H1 (cell line): ENCODE measurements around the gene ATL3. TPM values are rescaled to one million over a fixed set of nuclear protein-coding genes. Genes with fewer than 3 reads are reported as not detected.

ENCODE experiments used
- GABPA ChIP-seq: IDR thresholded peaks from 2 replicates; pipeline ENCODE4 v1.6.1; 2011; ENCODE audit warnings: mild to moderate bottlenecking, low read length, moderate library complexity, borderline replicate concordance; ENCODE audit not compliant: insufficient read depth
- HDAC6 ChIP-seq: IDR thresholded peaks from one replicate; pipeline ENCODE4 v1.7.1; 2012; ENCODE audit warnings: low read depth, mild to moderate bottlenecking, inconsistent platforms, low read length, moderate library complexity
- JUN ChIP-seq: IDR thresholded peaks from 2 replicates; pipeline ENCODE4 v1.6.1; 2011; ENCODE audit warnings: low read depth, mild to moderate bottlenecking, improper control_type of control experiment, low read length
- RAD21 ChIP-seq, 2 experiments: IDR thresholded peaks in 1 of 2; conservative IDR thresholded peaks in 1 of 2; 2 replicates each; pipeline ENCODE4 v1.6.1; 2011; ENCODE audit warnings: low read depth in 2 of 2, low read length in 2 of 2, improper control_type of control experiment in 1 of 2, inconsistent platforms in 1 of 2, mild to moderate bottlenecking in 1 of 2, moderate library complexity in 1 of 2
- RBBP5 ChIP-seq: IDR thresholded peaks from 2 replicates; pipeline ENCODE4 v1.7.1; 2012; ENCODE audit warnings: low read depth, mild to moderate bottlenecking, inconsistent platforms, low read length, moderate library complexity, borderline replicate concordance
- RFX5 ChIP-seq: IDR thresholded peaks from 2 replicates; pipeline ENCODE4 v1.6.1; 2011; ENCODE audit warnings: low read depth, low read length, improper control_type of control experiment, borderline replicate concordance
- RNF2 ChIP-seq: fragments of 200-900, 300-1000 bp; sonication (generic); IDR thresholded peaks from 2 replicates; pipeline ENCODE4 v1.7.1; 2016; ENCODE audit warnings: borderline replicate concordance, low read depth, mild to moderate bottlenecking, antibody characterized with exemption, low read length; ENCODE audit not compliant: poor library complexity, severe bottlenecking; ENCODE audit errors: missing control alignments
- SP1 ChIP-seq: IDR thresholded peaks from 2 replicates; pipeline ENCODE4 v1.6.1; 2011; ENCODE audit warnings: low read depth, low read length
- SRF ChIP-seq: IDR thresholded peaks from 2 replicates; pipeline ENCODE4 v1.6.1; 2011; ENCODE audit warnings: mild to moderate bottlenecking, low read depth, low read length, moderate library complexity
- polyA plus RNA-seq, 7 experiments: library from polyadenylated mRNA; depleted of rRNA in 3 of 7; stranded (reverse) in 5 of 7; unstranded in 2 of 7; fragments of >200 nt in 5 of 7; fragments of 200-250 nt in 2 of 7; gene quantifications; 1 replicate in 5 of 7; 2 replicates in 1 of 7; 4 replicates in 1 of 7; pipeline versions ENCODE4 v1.2.1 to v1.2.3, GENCODE V29; 2011 to 2013; ENCODE audit warnings: missing spikeins in 2 of 7, mixed read lengths in 2 of 7
- total RNA-seq: library from RNA; stranded (reverse); fragmentation: NEBNext Ultra II Directional; extraction: Animal tissue kit (Norgen Biotek cat#: 25700); gene quantifications from 2 replicates; pipeline ENCODE4 v1.2.1, GENCODE V29; 2021
- TF ChIP-seq, protein P1 (sequence below): fragments of 300-600 bp; sonication (generic); IDR thresholded peaks from 2 replicates; pipeline ENCODE4 v1.7.1; 2012; ENCODE audit warnings: low read length, moderate library complexity, mild to moderate bottlenecking, inconsistent platforms; ENCODE audit not compliant: insufficient replicate concordance

Gene ATL3
- total and polyA plus RNA-seq, 2 of the 8 experiments (the other 6 are each of a cell fraction or from before 2014, with no cell fraction given), result 7.8 to 24.5 TPM

DNA sequence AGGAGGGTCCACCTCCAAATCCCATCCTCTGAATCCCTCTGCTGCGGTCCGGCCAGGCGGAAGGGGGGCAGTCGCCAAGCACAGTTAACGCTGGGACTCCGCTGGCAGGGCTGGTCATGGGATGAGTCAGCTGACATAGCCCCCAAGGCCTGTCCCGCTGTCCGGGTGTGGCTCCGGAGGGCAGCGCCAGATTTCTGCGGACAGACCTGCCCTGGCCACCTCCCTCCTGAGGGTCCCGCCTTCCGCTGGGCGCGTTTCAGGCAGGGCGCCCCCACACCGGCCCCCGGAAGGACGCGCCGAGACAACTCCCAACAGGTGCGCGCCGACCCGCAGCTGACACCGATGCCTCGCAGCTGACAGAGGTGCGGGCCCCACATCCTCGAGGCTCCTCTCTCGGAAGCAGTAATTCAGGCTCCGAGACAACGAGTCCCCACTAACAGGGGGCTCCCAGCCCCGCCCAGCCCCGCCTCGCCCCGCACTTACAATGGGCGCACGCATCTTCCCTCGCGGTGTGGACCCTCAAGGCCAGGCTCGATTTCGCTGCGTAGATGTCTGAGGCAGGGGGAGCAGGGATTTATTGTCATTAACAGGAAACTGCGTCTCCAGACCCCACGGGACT lies 57.5 kb downstream of the ATL3 start (continued):
- TF ChIP-seq, protein P1, sequence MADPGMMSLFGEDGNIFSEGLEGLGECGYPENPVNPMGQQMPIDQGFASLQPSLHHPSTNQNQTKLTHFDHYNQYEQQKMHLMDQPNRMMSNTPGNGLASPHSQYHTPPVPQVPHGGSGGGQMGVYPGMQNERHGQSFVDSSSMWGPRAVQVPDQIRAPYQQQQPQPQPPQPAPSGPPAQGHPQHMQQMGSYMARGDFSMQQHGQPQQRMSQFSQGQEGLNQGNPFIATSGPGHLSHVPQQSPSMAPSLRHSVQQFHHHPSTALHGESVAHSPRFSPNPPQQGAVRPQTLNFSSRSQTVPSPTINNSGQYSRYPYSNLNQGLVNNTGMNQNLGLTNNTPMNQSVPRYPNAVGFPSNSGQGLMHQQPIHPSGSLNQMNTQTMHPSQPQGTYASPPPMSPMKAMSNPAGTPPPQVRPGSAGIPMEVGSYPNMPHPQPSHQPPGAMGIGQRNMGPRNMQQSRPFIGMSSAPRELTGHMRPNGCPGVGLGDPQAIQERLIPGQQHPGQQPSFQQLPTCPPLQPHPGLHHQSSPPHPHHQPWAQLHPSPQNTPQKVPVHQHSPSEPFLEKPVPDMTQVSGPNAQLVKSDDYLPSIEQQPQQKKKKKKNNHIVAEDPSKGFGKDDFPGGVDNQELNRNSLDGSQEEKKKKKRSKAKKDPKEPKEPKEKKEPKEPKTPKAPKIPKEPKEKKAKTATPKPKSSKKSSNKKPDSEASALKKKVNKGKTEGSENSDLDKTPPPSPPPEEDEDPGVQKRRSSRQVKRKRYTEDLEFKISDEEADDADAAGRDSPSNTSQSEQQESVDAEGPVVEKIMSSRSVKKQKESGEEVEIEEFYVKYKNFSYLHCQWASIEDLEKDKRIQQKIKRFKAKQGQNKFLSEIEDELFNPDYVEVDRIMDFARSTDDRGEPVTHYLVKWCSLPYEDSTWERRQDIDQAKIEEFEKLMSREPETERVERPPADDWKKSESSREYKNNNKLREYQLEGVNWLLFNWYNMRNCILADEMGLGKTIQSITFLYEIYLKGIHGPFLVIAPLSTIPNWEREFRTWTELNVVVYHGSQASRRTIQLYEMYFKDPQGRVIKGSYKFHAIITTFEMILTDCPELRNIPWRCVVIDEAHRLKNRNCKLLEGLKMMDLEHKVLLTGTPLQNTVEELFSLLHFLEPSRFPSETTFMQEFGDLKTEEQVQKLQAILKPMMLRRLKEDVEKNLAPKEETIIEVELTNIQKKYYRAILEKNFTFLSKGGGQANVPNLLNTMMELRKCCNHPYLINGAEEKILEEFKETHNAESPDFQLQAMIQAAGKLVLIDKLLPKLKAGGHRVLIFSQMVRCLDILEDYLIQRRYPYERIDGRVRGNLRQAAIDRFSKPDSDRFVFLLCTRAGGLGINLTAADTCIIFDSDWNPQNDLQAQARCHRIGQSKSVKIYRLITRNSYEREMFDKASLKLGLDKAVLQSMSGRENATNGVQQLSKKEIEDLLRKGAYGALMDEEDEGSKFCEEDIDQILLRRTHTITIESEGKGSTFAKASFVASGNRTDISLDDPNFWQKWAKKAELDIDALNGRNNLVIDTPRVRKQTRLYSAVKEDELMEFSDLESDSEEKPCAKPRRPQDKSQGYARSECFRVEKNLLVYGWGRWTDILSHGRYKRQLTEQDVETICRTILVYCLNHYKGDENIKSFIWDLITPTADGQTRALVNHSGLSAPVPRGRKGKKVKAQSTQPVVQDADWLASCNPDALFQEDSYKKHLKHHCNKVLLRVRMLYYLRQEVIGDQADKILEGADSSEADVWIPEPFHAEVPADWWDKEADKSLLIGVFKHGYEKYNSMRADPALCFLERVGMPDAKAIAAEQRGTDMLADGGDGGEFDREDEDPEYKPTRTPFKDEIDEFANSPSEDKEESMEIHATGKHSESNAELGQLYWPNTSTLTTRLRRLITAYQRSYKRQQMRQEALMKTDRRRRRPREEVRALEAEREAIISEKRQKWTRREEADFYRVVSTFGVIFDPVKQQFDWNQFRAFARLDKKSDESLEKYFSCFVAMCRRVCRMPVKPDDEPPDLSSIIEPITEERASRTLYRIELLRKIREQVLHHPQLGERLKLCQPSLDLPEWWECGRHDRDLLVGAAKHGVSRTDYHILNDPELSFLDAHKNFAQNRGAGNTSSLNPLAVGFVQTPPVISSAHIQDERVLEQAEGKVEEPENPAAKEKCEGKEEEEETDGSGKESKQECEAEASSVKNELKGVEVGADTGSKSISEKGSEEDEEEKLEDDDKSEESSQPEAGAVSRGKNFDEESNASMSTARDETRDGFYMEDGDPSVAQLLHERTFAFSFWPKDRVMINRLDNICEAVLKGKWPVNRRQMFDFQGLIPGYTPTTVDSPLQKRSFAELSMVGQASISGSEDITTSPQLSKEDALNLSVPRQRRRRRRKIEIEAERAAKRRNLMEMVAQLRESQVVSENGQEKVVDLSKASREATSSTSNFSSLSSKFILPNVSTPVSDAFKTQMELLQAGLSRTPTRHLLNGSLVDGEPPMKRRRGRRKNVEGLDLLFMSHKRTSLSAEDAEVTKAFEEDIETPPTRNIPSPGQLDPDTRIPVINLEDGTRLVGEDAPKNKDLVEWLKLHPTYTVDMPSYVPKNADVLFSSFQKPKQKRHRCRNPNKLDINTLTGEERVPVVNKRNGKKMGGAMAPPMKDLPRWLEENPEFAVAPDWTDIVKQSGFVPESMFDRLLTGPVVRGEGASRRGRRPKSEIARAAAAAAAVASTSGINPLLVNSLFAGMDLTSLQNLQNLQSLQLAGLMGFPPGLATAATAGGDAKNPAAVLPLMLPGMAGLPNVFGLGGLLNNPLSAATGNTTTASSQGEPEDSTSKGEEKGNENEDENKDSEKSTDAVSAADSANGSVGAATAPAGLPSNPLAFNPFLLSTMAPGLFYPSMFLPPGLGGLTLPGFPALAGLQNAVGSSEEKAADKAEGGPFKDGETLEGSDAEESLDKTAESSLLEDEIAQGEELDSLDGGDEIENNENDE, result no peak
- TF ChIP-seq SRF (no peak), RNF2 (no peak), HDAC6 (no peak), GABPA (no peak), RAD21 (IDR thresholded peaks at IDR 0.05 in 1 of 2, conservative IDR thresholded peaks at IDR 0.05 in 1 of 2; ENCODE audit: low read depth in 2 of 2, low read length in 2 of 2) (no peak), RBBP5 (no peak), RFX5 (no peak), SP1 (no peak), JUN (no peak)
